GM12864 (cell line): ENCODE data around the gene DENND5B.

Source experiments
- DNase-seq: peaks from one replicate; pipeline ENCODE4 v3.0.0-alpha.2; 2011; ENCODE audit warnings: low read depth
- H3K4me3 ChIP-seq: 2 replicates; pipeline ENCODE4 v1.5.1; 2011; ENCODE audit warnings: mild to moderate bottlenecking, low read depth, low read length, control low read depth
- CTCF ChIP-seq: IDR thresholded peaks from 2 replicates; pipeline ENCODE4 v1.5.1; 2011; ENCODE audit warnings: low read depth, mild to moderate bottlenecking, moderate library complexity, low read length, control low read depth, inconsistent platforms; ENCODE audit errors: missing control alignments

Gene DENND5B

GRCh38 chr12:31494455-31494854, 96.5 kb downstream of the DENND5B start:
- no peak overlapping the region for H3K4me3 ChIP-seq
- no peak for DNase-seq
- TF ChIP-seq CTCF = no peak

GRCh38 chr12:31492599-31493196, 98.2 kb downstream of the DENND5B start:
- DNase-seq = no peak
- no peak for TF ChIP-seq CTCF
- H3K4me3 ChIP-seq = no peak overlapping the region

- no peak for DNase-seq
- H3K4me3 ChIP-seq = no peak overlapping the region
- TF ChIP-seq CTCF = no peak
Observed at GRCh38 chr12:31491841-31492598, 98.9 kb downstream of the DENND5B start.

GRCh38 chr12:31491241-31491794, 99.6 kb downstream of the DENND5B start:
- no peak for DNase-seq
- no peak for TF ChIP-seq CTCF
- no peak overlapping the region for H3K4me3 ChIP-seq

- DNase-seq = no peak
- no peak overlapping the region for H3K4me3 ChIP-seq
- TF ChIP-seq CTCF = no peak
Observed at GRCh38 chr12:31488737-31489338, 102.1 kb downstream of the DENND5B start.

- H3K4me3 ChIP-seq = no peak overlapping the region
- TF ChIP-seq CTCF = no peak
- DNase-seq = no peak
Observed at GRCh38 chr12:31485571-31485970, 105.4 kb downstream of the DENND5B start.
